OCI-LY3 (cell line): ENCODE measurements around the gene FAM227B.

Experiments used
- CTCF ChIP-seq: fragments of 200-600, 300-600 bp; sonication (generic); IDR thresholded peaks from 2 replicates; pipeline ENCODE4 v1.5.1; 2014; ENCODE audit warnings: antibody characterized with exemption, low read length, low read depth
- EZH2phosphoT487 ChIP-seq: fragments of 200-600 bp; shearing (Covaris generic); IDR thresholded peaks from 2 replicates; pipeline ENCODE4 v1.6.1; 2018; ENCODE audit warnings: antibody characterized with exemption, mixed run types, low read depth

GRCh38 chr15:49328941-49329340, 291.7 kb downstream of the FAM227B start:
- TF ChIP-seq CTCF (no peak), EZH2phosphoT487 (no peak)
